ENCODE measurements around the gene SDCBP2. TPM values are rescaled to one million over a fixed set of nuclear protein-coding genes. Genes with fewer than 3 reads are reported as not detected.
A peak's percentile ranks its signal among the peaks of the same experiment; 100 is the strongest.

Gene SDCBP2
- total RNA-seq, 1 donor from 2014 or later, result 1.6 TPM

GRCh38 chr20:1375515-1375914 is 46.6 kb upstream of the SDCBP2 start:
- H3K79me2 ChIP-seq (ENCODE audit: low read depth), result peaks cover 67% of the 10 kb centered on the region
- no peak overlapping the region for H2AFZ ChIP-seq (replicated peaks)
- H3K4me1 ChIP-seq, result peaks cover 10% of the 10 kb centered on the region
- no peaks in the 10 kb centered on the region for H3F3A ChIP-seq (ENCODE audit: low read depth)
- H4K20me1 ChIP-seq (ENCODE audit: low read depth), result peaks cover 84% of the 10 kb centered on the region
- no peaks in the 10 kb centered on the region for H3K27me3 ChIP-seq
- no peak overlapping the region for H3K27ac Mint-ChIP-seq
- DNase-seq (ENCODE audit: low spot score), result no peak
- TF ChIP-seq EZH2phosphoT487 (IDR thresholded peaks at IDR 0.05) (no peak), EZH2 (IDR thresholded peaks at IDR 0.05) (no peak), CTCF (IDR thresholded peaks at IDR 0.05) (no peak)
- H3K4me3 ChIP-seq, result no peak overlapping the region
- peaks cover 12% of the 10 kb centered on the region for H3K4me1 Mint-ChIP-seq
- no peaks in the 10 kb centered on the region for H3K9me3 Mint-ChIP-seq
- no peaks in the 10 kb centered on the region for H3K27me3 Mint-ChIP-seq (ENCODE audit: insufficient read depth, low read depth)
- no peak overlapping the region for H3K9ac ChIP-seq
- H3K27ac ChIP-seq, result peak overlapping the region; percentile 41
- no peaks in the 10 kb centered on the region for H3K36me3 ChIP-seq
- H3K4me2 ChIP-seq, result no peak overlapping the region
- no peaks in the 10 kb centered on the region for H3K9me3 ChIP-seq (ENCODE audit: low read depth)
- H3K36me3 Mint-ChIP-seq, result peaks cover 15% of the 10 kb centered on the region
- H3K4me3 Mint-ChIP-seq, result no peak overlapping the region

GRCh38 chr20:1374246-1374645 is 45.3 kb upstream of the SDCBP2 start:
- Histone ChIP-seq H3K79me2 (ENCODE audit: low read depth) (peaks cover 55% of the 10 kb centered on the region), H3K9ac (no peak overlapping the region), H3K36me3 (no peaks in the 10 kb centered on the region), H3K4me1 (peaks cover 9% of the 10 kb centered on the region), H3K9me3 (ENCODE audit: low read depth) (no peaks in the 10 kb centered on the region), H2AFZ (replicated peaks) (no peak overlapping the region), H3K4me2 (no peak overlapping the region), H3K27ac (no peak overlapping the region), H4K20me1 (ENCODE audit: low read depth) (peaks cover 78% of the 10 kb centered on the region), H3K4me3 (no peak overlapping the region), H3K27me3 (no peaks in the 10 kb centered on the region), H3F3A (ENCODE audit: low read depth) (no peaks in the 10 kb centered on the region)
- no peaks in the 10 kb centered on the region for H3K27me3 Mint-ChIP-seq (ENCODE audit: insufficient read depth, low read depth)
- no peak overlapping the region for H3K4me3 Mint-ChIP-seq
- peaks cover 12% of the 10 kb centered on the region for H3K4me1 Mint-ChIP-seq
- TF ChIP-seq EZH2 (IDR thresholded peaks at IDR 0.05) (no peak), EZH2phosphoT487 (IDR thresholded peaks at IDR 0.05) (no peak), CTCF (IDR thresholded peaks at IDR 0.05) (no peak)
- DNase-seq (ENCODE audit: low spot score), result no peak
- H3K27ac Mint-ChIP-seq, result no peak overlapping the region
- H3K36me3 Mint-ChIP-seq, result peaks cover 12% of the 10 kb centered on the region
- H3K9me3 Mint-ChIP-seq, result no peaks in the 10 kb centered on the region

DNA sequence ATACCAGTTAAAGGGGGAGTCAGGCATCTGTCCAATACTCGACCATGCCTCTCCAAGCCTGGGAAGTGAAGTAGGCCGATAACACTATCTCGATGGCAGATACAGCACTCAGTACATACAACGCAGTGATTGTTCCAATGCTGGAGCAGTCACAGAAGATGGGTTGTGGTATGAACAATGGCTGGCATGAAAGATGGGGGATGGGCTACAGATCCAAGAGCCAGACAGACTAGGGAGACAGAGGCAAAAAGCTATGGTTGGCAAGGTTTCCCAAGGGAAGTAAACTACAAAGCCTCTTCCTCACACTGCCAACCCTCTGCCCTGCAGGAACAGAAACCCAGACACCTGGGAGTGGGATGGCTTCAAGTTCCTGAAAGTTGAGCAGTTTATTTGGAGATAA is 44.7 kb upstream of the SDCBP2 start:
- peaks cover 48% of the 10 kb centered on the region for H3K79me2 ChIP-seq (ENCODE audit: low read depth)
- peaks cover 72% of the 10 kb centered on the region for H4K20me1 ChIP-seq (ENCODE audit: low read depth)
- no peaks in the 10 kb centered on the region for H3K27me3 ChIP-seq
- no peak overlapping the region for H2AFZ ChIP-seq (replicated peaks)
- DNase-seq (ENCODE audit: low spot score), result no peak
- peaks cover 12% of the 10 kb centered on the region for H3K4me1 Mint-ChIP-seq
- no peaks in the 10 kb centered on the region for H3K36me3 ChIP-seq
- H3K4me1 ChIP-seq, result peaks cover 9% of the 10 kb centered on the region
- no peak overlapping the region for H3K27ac Mint-ChIP-seq
- H3K27me3 Mint-ChIP-seq (ENCODE audit: insufficient read depth, low read depth), result no peaks in the 10 kb centered on the region
- H3K27ac ChIP-seq, result no peak overlapping the region
- no peak overlapping the region for H3K4me3 ChIP-seq
- H3K4me2 ChIP-seq, result no peak overlapping the region
- peaks cover 16% of the 10 kb centered on the region for H3K36me3 Mint-ChIP-seq
- H3K9me3 Mint-ChIP-seq, result no peaks in the 10 kb centered on the region
- no peaks in the 10 kb centered on the region for H3K9me3 ChIP-seq (ENCODE audit: low read depth)
- H3K4me3 Mint-ChIP-seq, result no peak overlapping the region
- TF ChIP-seq EZH2phosphoT487 (IDR thresholded peaks at IDR 0.05) (no peak), EZH2 (IDR thresholded peaks at IDR 0.05) (no peak)
- H3F3A ChIP-seq (ENCODE audit: low read depth), result no peaks in the 10 kb centered on the region
- H3K9ac ChIP-seq, result no peak overlapping the region

DNA sequence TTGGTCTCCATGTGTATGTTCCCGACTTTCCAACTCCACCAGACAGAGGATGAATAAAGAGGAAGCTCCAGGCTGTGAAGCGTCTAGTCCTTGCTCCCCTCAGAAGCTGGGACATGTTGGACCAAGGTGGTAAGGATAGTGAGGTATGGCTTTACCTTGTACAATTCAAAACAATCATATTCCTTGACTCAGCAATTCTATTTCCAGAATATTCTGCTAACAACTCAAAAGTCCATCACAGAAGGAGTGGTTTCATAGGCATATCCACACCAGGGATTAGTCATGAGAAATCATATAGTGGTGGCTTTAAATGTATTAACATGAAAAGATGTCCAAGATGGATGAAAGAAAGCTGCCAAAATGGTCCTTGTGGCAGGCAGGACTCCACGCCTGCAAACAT is 44.1 kb upstream of the SDCBP2 start:
- DNase-seq (ENCODE audit: low spot score), result no peak
- Mint-ChIP-seq H3K27ac (no peak overlapping the region), H3K9me3 (no peaks in the 10 kb centered on the region), H3K4me3 (no peak overlapping the region), H3K36me3 (peaks cover 21% of the 10 kb centered on the region), H3K4me1 (peaks cover 12% of the 10 kb centered on the region), H3K27me3 (ENCODE audit: insufficient read depth, low read depth) (no peaks in the 10 kb centered on the region)
- Histone ChIP-seq H3K4me1 (peaks cover 9% of the 10 kb centered on the region), H3K27me3 (no peaks in the 10 kb centered on the region), H3K36me3 (no peaks in the 10 kb centered on the region), H3K4me3 (no peak overlapping the region), H3K9me3 (ENCODE audit: low read depth) (no peaks in the 10 kb centered on the region), H2AFZ (replicated peaks) (no peak overlapping the region), H3K9ac (no peak overlapping the region), H3F3A (ENCODE audit: low read depth) (no peaks in the 10 kb centered on the region), H3K79me2 (ENCODE audit: low read depth) (peaks cover 43% of the 10 kb centered on the region), H4K20me1 (ENCODE audit: low read depth) (peaks cover 66% of the 10 kb centered on the region), H3K4me2 (no peak overlapping the region), H3K27ac (no peak overlapping the region)
- TF ChIP-seq EZH2phosphoT487 (IDR thresholded peaks at IDR 0.05) (no peak), CTCF (IDR thresholded peaks at IDR 0.05) (no peak)

Data from neural progenitor cell (in vitro differentiated cells).